Nephron (organoid): ENCODE data around the gene XRRA1.

ENCODE experiments used
- H3K27ac Mint-ChIP-seq, 3 experiments: 2 replicates each; pipeline ENCODE4 v1.8.0; 2020; ENCODE audit warnings: mixed read lengths in 3 of 3, mild to moderate bottlenecking in 2 of 3, moderate library complexity in 1 of 3
- H3K27me3 Mint-ChIP-seq: 2 replicates; pipeline ENCODE4 v1.8.0; 2021; ENCODE audit warnings: low read depth, mild to moderate bottlenecking, moderate library complexity, mixed read lengths
- H3K36me3 Mint-ChIP-seq: 2 replicates; pipeline ENCODE4 v1.8.0; 2020; ENCODE audit warnings: low read depth, mixed read lengths
- H3K4me1 Mint-ChIP-seq: 2 replicates; pipeline ENCODE4 v1.8.0; 2020; ENCODE audit warnings: mixed read lengths
- H3K4me3 Mint-ChIP-seq, 3 experiments: 2 replicates each; pipeline ENCODE4 v1.8.0; 2020; ENCODE audit warnings: mild to moderate bottlenecking in 3 of 3, mixed read lengths in 3 of 3, moderate library complexity in 2 of 3
- H3K9me3 Mint-ChIP-seq: 2 replicates; pipeline ENCODE4 v1.8.0; 2020; ENCODE audit warnings: mixed read lengths
- CTCF ChIP-seq, 3 experiments: fragments of 200-600 bp; sonication (generic); IDR thresholded peaks; one replicate each; pipeline ENCODE4 v1.5.0; 2021; ENCODE audit warnings: antibody characterized with exemption in 3 of 3; ENCODE audit not compliant: unreplicated experiment in 3 of 3

The XRRA1 gene

GRCh38 chr11:74844865-74845264 lies 104.0 kb downstream of the XRRA1 start:
- H3K4me3 Mint-ChIP-seq, result no peak overlapping the region
- TF ChIP-seq CTCF (IDR thresholded peaks at IDR 0.05; ENCODE audit: unreplicated experiment in 3 of 3), result no peak

GRCh38 chr11:74844072-74844471 lies 104.8 kb downstream of the XRRA1 start:
- H3K36me3 Mint-ChIP-seq, result peaks cover 61% of the 10 kb centered on the region
- no peak overlapping the region for H3K27ac Mint-ChIP-seq

More at GRCh38 chr11:74844865-74845264, 104.0 kb downstream of the XRRA1 start:
- H3K9me3 Mint-ChIP-seq, result no peaks in the 10 kb centered on the region
- H3K4me1 Mint-ChIP-seq, result no peaks in the 10 kb centered on the region
- peaks cover 4% of the 10 kb centered on the region for H3K27me3 Mint-ChIP-seq
- H3K27ac Mint-ChIP-seq, result no peak overlapping the region
- H3K36me3 Mint-ChIP-seq, result peaks cover 56% of the 10 kb centered on the region

GRCh38 chr11:74842967-74843366 lies 105.9 kb downstream of the XRRA1 start:
- peaks cover 63% of the 10 kb centered on the region for H3K36me3 Mint-ChIP-seq

More at GRCh38 chr11:74844072-74844471, 104.8 kb downstream of the XRRA1 start:
- Mint-ChIP-seq H3K9me3 (no peaks in the 10 kb centered on the region), H3K4me3 (no peak overlapping the region), H3K27me3 (peaks cover 4% of the 10 kb centered on the region), H3K4me1 (no peaks in the 10 kb centered on the region)
- TF ChIP-seq CTCF (IDR thresholded peaks at IDR 0.05; ENCODE audit: unreplicated experiment in 3 of 3), result no peak

GRCh38 chr11:74840486-74840885 lies 108.4 kb downstream of the XRRA1 start:
- no peak for TF ChIP-seq CTCF (IDR thresholded peaks at IDR 0.05; ENCODE audit: unreplicated experiment in 3 of 3)
- Mint-ChIP-seq H3K27ac (peak overlapping the region in 1 of 3 experiments; percentile 38), H3K4me1 (no peaks in the 10 kb centered on the region), H3K9me3 (no peaks in the 10 kb centered on the region), H3K36me3 (peaks cover 67% of the 10 kb centered on the region), H3K4me3 (no peak overlapping the region), H3K27me3 (peaks cover 4% of the 10 kb centered on the region)

More at GRCh38 chr11:74842967-74843366, 105.9 kb downstream of the XRRA1 start:
- Mint-ChIP-seq H3K27ac (no peak overlapping the region), H3K4me3 (no peak overlapping the region), H3K27me3 (peaks cover 4% of the 10 kb centered on the region), H3K4me1 (no peaks in the 10 kb centered on the region), H3K9me3 (no peaks in the 10 kb centered on the region)
- TF ChIP-seq CTCF (IDR thresholded peaks at IDR 0.05; ENCODE audit: unreplicated experiment in 3 of 3), result no peak

- Mint-ChIP-seq H3K27ac (no peak overlapping the region), H3K4me1 (no peaks in the 10 kb centered on the region), H3K36me3 (peaks cover 68% of the 10 kb centered on the region), H3K27me3 (peaks cover 4% of the 10 kb centered on the region), H3K4me3 (no peak overlapping the region), H3K9me3 (no peaks in the 10 kb centered on the region)
- TF ChIP-seq CTCF (IDR thresholded peaks at IDR 0.05; ENCODE audit: unreplicated experiment in 3 of 3), result no peak
These were observed 108.9 kb downstream of the XRRA1 start for GRCh38 chr11:74839971-74840370.

- no peak for TF ChIP-seq CTCF (IDR thresholded peaks at IDR 0.05; ENCODE audit: unreplicated experiment in 3 of 3)
- Mint-ChIP-seq H3K36me3 (peaks cover 71% of the 10 kb centered on the region), H3K27me3 (peaks cover 4% of the 10 kb centered on the region), H3K27ac (no peak overlapping the region), H3K9me3 (no peaks in the 10 kb centered on the region), H3K4me1 (peaks cover 3% of the 10 kb centered on the region), H3K4me3 (no peak overlapping the region)
These were observed 109.4 kb downstream of the XRRA1 start for GRCh38 chr11:74839446-74839845.
